HCT116 (cell line): ENCODE results near the gene THEMIS2. TPM values are rescaled to one million over a fixed set of nuclear protein-coding genes. Genes with fewer than 3 reads are reported as not detected.

Experiments
- ATAC-seq: fragments of 200-7000 bp; cut with Tn5 transposase; 2 replicates; pipeline ENCODE4 v1.9.1; 2020; ENCODE audit warnings: mild to moderate bottlenecking, moderate library complexity
- BruUV-seq: library from RNA; stranded (reverse); fragments of 400-500 nt; replicated peaks from 2 replicates; lab custom pipeline; 2021; lab: Mats Ljungman, UMichigan
- CTCF ChIA-PET: fragments of 300-600 bp; sonication (Branson Sonifier 250); formaldehyde crosslinking; loops from one replicate; lab custom pipeline; 2021; ENCODE audit warnings: antibody characterized with exemption; lab: Charles Lee
- POLR2A ChIA-PET: fragments of 300-600, 350-600 bp; sonication (Branson Sonifier 250); formaldehyde crosslinking; loops from one replicate; lab custom pipeline; 2021; ENCODE audit warnings: antibody characterized with exemption; lab: Charles Lee
- RAD21 ChIA-PET, 2 experiments: fragments of 300-600 bp; sonication (Branson Sonifier 250); formaldehyde crosslinking; loops; one replicate each; lab custom pipeline; 2023; ENCODE audit warnings: low total read pairs in 2 of 2; ENCODE audit not compliant: uncharacterized antibody in 2 of 2, unreplicated experiment in 2 of 2, low non-redundant PET in 1 of 2; lab: Charles Lee
- DNase-seq: peaks from one replicate; pipeline ENCODE4 v3.0.0-alpha.2; 2010; ENCODE audit warnings: low read depth, low spot score
- H2AFZ ChIP-seq: fragments of 200-600 bp; shearing (Covaris generic), sonication (generic); 2 replicates; pipeline ENCODE4 v1.6.1; 2017; ENCODE audit warnings: low read depth, mixed run types, mixed read lengths, antibody characterized with exemption, low read length; ENCODE audit not compliant: poor library complexity, severe bottlenecking
- H3K27ac ChIP-seq: 2 replicates; pipeline ENCODE4 v1.5.1; 2012; ENCODE audit warnings: low read depth, low read length
- H3K27me3 ChIP-seq: fragments of 200-600 bp; sonication (generic); 2 replicates; pipeline ENCODE4 v1.6.1; 2016; ENCODE audit warnings: mixed run types, low read length, mixed read lengths; ENCODE audit not compliant: insufficient read depth
- H3K36me3 ChIP-seq, 2 experiments: fragments of 200-500 bp in 1 of 2; fragments of 200-600 bp in 1 of 2; sonication (Bioruptor generic) in 1 of 2; sonication (generic) in 1 of 2; 2 replicates each; pipeline versions ENCODE4 v1.5.1 to v1.6.1; 2014 to 2016; ENCODE audit warnings: low read length in 2 of 2, inconsistent platforms in 1 of 2, mixed read lengths in 1 of 2, mixed run types in 1 of 2; ENCODE audit not compliant: insufficient read depth in 2 of 2, control insufficient read depth in 1 of 2
- H3K4me1 ChIP-seq, 2 experiments: fragments of 200-600 bp in 1 of 2; sonication (generic) in 1 of 2; 2 replicates each; pipeline versions ENCODE4 v1.5.1 to v1.6.1; 2012 to 2017; ENCODE audit warnings: low read length in 2 of 2, inconsistent platforms in 1 of 2, mild to moderate bottlenecking in 1 of 2, mixed read lengths in 1 of 2, mixed run types in 1 of 2, moderate library complexity in 1 of 2; ENCODE audit not compliant: insufficient read depth in 2 of 2, control insufficient read depth in 1 of 2
- H3K4me2 ChIP-seq: fragments of 200-600 bp; sonication (generic); 2 replicates; pipeline ENCODE4 v1.6.1; 2017; ENCODE audit warnings: mixed run types, low read length, mixed read lengths
- H3K4me3 ChIP-seq, 2 experiments: fragments of 200-600 bp in 1 of 2; sonication (generic) in 1 of 2; replicated peaks in 1 of 2; 2 replicates each; pipeline ENCODE4 v1.5.1; 2011 to 2016; ENCODE audit warnings: low read length in 2 of 2, control low read depth in 1 of 2, low read depth in 1 of 2, mild to moderate bottlenecking in 1 of 2, mixed read lengths in 1 of 2, mixed run types in 1 of 2
- H3K79me2 ChIP-seq: fragments of 200-600 bp; sonication (generic); 2 replicates; pipeline ENCODE4 v1.6.1; 2017; ENCODE audit warnings: mild to moderate bottlenecking, mixed run types, low read length, moderate library complexity, mixed read lengths; ENCODE audit not compliant: insufficient read depth
- H3K9ac ChIP-seq: fragments of 200-600 bp; sonication (generic); 2 replicates; pipeline ENCODE4 v1.6.1; 2016; ENCODE audit warnings: low read length, mixed read lengths
- H3K9me2 ChIP-seq: fragments of 200-600 bp; sonication (generic), shearing (Covaris generic); 2 replicates; pipeline ENCODE4 v1.6.1; 2017; ENCODE audit warnings: mixed run types, mild to moderate bottlenecking, moderate library complexity; ENCODE audit not compliant: insufficient read depth
- H3K9me3 ChIP-seq, 2 experiments: fragments of 200-500 bp in 1 of 2; fragments of 200-600 bp in 1 of 2; sonication (Bioruptor generic) in 1 of 2; sonication (generic) in 1 of 2; 2 replicates each; pipeline ENCODE4 v1.6.1; 2014 to 2017; ENCODE audit warnings: low read length in 2 of 2, mixed read lengths in 2 of 2, inconsistent platforms in 1 of 2, low read depth in 1 of 2, mild to moderate bottlenecking in 1 of 2, mixed run types in 1 of 2, moderate library complexity in 1 of 2; ENCODE audit not compliant: control insufficient read depth in 1 of 2, insufficient read depth in 1 of 2
- H4K20me1 ChIP-seq: fragments of 200-600 bp; sonication (generic), shearing (Covaris generic); 2 replicates; pipeline ENCODE4 v1.6.1; 2017; ENCODE audit warnings: mixed run types, mild to moderate bottlenecking, moderate library complexity; ENCODE audit not compliant: insufficient read depth
- CBX3 ChIP-seq: IDR thresholded peaks from 2 replicates; pipeline ENCODE4 v1.6.1; 2012; ENCODE audit warnings: low read depth
- EGR1 ChIP-seq: IDR thresholded peaks from 2 replicates; pipeline ENCODE4 v1.6.1; 2012; ENCODE audit warnings: low read depth
- ELF1 ChIP-seq: IDR thresholded peaks from 2 replicates; pipeline ENCODE4 v1.6.1; 2012; ENCODE audit warnings: low read depth, borderline replicate concordance
- EZH2phosphoT487 ChIP-seq: fragments of 200-600 bp; IDR thresholded peaks from 2 replicates; pipeline ENCODE4 v1.6.1; 2018; ENCODE audit warnings: antibody characterized with exemption, borderline replicate concordance
- JUND ChIP-seq: IDR thresholded peaks from 2 replicates; pipeline ENCODE4 v1.6.1; 2012
- POLR2A ChIP-seq: IDR thresholded peaks from 2 replicates; pipeline ENCODE4 v1.7.0; 2011; ENCODE audit warnings: borderline replicate concordance; ENCODE audit not compliant: insufficient read depth, insufficient read length; ENCODE audit errors: extremely low read depth
- POLR2AphosphoS5 ChIP-seq: IDR thresholded peaks from 2 replicates; pipeline ENCODE4 v1.6.1; 2011; ENCODE audit warnings: mild to moderate bottlenecking, low read depth, low read length, moderate library complexity
- SIN3A ChIP-seq: IDR thresholded peaks from 2 replicates; pipeline ENCODE4 v1.6.1; 2012; ENCODE audit warnings: low read depth
- SP1 ChIP-seq: IDR thresholded peaks from 2 replicates; pipeline ENCODE4 v1.6.1; 2012; ENCODE audit warnings: low read depth
- YY1 ChIP-seq: IDR thresholded peaks from 2 replicates; pipeline ENCODE4 v1.6.1; 2011; ENCODE audit warnings: low read length, low read depth, moderate library complexity, mild to moderate bottlenecking; ENCODE audit not compliant: insufficient replicate concordance; ENCODE audit errors: extremely low read depth
- ZNF274 ChIP-seq: fragments of 200-500 bp; sonication (Bioruptor generic); IDR thresholded peaks from 2 replicates; pipeline ENCODE4 v1.6.1; 2014; ENCODE audit warnings: mild to moderate bottlenecking, low read depth, low read length, inconsistent platforms
- intact Hi-C: fragments of 100-400 bp; cut with micrococcal nuclease; formaldehyde crosslinking; loops from 2 replicates; pipeline ENCODE4 v1.10.0; 2022
- total RNA-seq: library from RNA; stranded (reverse); gene quantifications from one replicate; pipeline ENCODE4 v1.2.1, GENCODE V29; 2021; ENCODE audit not compliant: unreplicated experiment
- TF ChIP-seq, protein P1 (sequence below): IDR thresholded peaks from 2 replicates; pipeline ENCODE4 v1.6.1; 2012
- TF ChIP-seq, protein P2 (sequence below), 3 experiments: fragments of 200-600 bp in 1 of 3; sonication (generic) in 1 of 3; IDR thresholded peaks in 2 of 3; conservative IDR thresholded peaks in 1 of 3; 2 replicates each; pipeline ENCODE4 v1.5.1; 2012 to 2017; ENCODE audit warnings: low read depth in 2 of 3, low read length in 2 of 3, antibody characterized with exemption in 1 of 3, borderline replicate concordance in 1 of 3, control low read depth in 1 of 3, mild to moderate bottlenecking in 1 of 3, mixed read lengths in 1 of 3, mixed run types in 1 of 3, moderate library complexity in 1 of 3; ENCODE audit not compliant: insufficient read depth in 1 of 3
- TF ChIP-seq, protein P3 (sequence below): IDR thresholded peaks from 2 replicates; pipeline ENCODE4 v1.6.1; 2012; ENCODE audit warnings: low read depth
- TF ChIP-seq, protein P4 (sequence below): IDR thresholded peaks from 2 replicates; pipeline ENCODE4 v1.6.1; 2012

The THEMIS2 gene
- total RNA-seq, 1 experiment from 2014 or later, result 8.0 TPM

DNA sequence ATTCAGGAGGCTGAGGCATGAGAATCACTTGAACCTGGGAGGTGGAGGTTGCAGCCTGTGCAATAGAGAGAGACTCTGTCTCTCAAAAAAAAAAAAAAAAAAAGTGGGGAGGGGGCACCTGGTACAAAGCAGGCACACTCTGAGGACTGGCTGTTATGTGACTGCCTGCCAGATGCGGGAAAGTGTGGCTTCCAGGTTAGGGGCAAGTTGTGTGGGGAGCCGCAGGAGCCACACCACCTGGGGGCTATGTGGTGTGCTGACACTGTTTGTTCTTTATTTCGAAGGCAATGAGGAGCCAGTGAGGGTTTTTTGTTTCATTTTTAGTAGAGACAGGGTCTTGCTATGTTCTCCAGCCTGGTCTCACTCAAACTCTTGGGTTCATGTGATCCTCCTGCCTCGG is 5.7 kb downstream of the THEMIS2 start:
- Histone ChIP-seq H3K27me3 (no peaks in the 10 kb centered on the region), H3K27ac (no peak overlapping the region), H3K4me1 (peaks cover 8 to 16% of the 10 kb centered on the region in 2 experiments; a peak in 3 of 4 replicates), H3K4me2 (no peak overlapping the region), H2AFZ (no peak overlapping the region), H3K36me3 (peaks cover 0 to 2% of the 10 kb centered on the region in 2 experiments; a peak in 1 of 4 replicates), H3K9ac (no peak overlapping the region), H3K9me2 (no peaks in the 10 kb centered on the region), H3K4me3 (no peak overlapping the region), H4K20me1 (no peaks in the 10 kb centered on the region), H3K79me2 (no peaks in the 10 kb centered on the region), H3K9me3 (no peaks in the 10 kb centered on the region)
- DNase-seq (no peak), ATAC-seq (no peak)
- ChIA-PET POLR2A (no interaction called here), RAD21 (no interaction called here), CTCF (no interaction called here)
- BruUV-seq, result no TSS peak
- intact Hi-C loops, result no loop called here
- TF ChIP-seq EZH2phosphoT487 (no peak), SIN3A (no peak), JUND (no peak)
- TF ChIP-seq, protein P1, sequence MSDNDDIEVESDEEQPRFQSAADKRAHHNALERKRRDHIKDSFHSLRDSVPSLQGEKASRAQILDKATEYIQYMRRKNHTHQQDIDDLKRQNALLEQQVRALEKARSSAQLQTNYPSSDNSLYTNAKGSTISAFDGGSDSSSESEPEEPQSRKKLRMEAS, result no peak

DNA sequence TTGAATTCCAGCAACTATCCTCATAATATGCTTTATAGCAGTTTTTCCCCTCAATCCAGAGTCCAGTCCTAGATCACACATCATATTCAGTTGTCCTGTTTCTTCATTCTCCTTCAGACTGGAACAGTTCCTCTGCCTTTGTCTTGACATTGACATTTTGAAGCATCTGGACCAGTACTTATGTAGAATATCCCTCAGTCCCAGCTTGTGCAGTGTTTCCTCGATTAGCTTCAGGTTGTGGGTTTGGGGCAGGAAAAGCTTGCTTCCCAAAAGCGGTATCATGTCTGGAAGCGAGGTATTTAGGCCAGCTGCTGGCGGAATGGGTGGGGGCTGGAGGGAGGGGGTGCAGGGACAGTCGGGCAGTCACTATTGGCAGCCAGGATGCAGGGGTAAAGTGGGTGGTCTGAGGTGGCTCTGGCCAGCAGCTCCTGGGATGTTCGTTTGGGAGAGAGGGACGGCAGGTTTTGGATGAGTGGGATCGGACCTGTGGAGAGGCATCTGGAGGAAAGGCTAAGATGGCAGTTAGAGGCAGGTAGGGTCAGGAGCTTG is 6.5 kb downstream of the THEMIS2 start:
- no TSS peak for BruUV-seq
- POLR2A ChIA-PET, result no interaction called here
- TF ChIP-seq POLR2A (no peak), ELF1 (no peak), YY1 (no peak), EGR1 (no peak), ZNF274 (no peak), EZH2phosphoT487 (no peak), CBX3 (no peak), SP1 (no peak), POLR2AphosphoS5 (no peak)
- TF ChIP-seq, protein P2, sequence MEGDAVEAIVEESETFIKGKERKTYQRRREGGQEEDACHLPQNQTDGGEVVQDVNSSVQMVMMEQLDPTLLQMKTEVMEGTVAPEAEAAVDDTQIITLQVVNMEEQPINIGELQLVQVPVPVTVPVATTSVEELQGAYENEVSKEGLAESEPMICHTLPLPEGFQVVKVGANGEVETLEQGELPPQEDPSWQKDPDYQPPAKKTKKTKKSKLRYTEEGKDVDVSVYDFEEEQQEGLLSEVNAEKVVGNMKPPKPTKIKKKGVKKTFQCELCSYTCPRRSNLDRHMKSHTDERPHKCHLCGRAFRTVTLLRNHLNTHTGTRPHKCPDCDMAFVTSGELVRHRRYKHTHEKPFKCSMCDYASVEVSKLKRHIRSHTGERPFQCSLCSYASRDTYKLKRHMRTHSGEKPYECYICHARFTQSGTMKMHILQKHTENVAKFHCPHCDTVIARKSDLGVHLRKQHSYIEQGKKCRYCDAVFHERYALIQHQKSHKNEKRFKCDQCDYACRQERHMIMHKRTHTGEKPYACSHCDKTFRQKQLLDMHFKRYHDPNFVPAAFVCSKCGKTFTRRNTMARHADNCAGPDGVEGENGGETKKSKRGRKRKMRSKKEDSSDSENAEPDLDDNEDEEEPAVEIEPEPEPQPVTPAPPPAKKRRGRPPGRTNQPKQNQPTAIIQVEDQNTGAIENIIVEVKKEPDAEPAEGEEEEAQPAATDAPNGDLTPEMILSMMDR (IDR thresholded peaks at IDR 0.05 in 2 of 3, conservative IDR thresholded peaks at IDR 0.05 in 1 of 3; ENCODE audit: borderline replicate concordance in 1 of 3, insufficient read depth in 1 of 3, low read depth in 2 of 3, low read length in 2 of 3), result no peak
- TF ChIP-seq, protein P3, sequence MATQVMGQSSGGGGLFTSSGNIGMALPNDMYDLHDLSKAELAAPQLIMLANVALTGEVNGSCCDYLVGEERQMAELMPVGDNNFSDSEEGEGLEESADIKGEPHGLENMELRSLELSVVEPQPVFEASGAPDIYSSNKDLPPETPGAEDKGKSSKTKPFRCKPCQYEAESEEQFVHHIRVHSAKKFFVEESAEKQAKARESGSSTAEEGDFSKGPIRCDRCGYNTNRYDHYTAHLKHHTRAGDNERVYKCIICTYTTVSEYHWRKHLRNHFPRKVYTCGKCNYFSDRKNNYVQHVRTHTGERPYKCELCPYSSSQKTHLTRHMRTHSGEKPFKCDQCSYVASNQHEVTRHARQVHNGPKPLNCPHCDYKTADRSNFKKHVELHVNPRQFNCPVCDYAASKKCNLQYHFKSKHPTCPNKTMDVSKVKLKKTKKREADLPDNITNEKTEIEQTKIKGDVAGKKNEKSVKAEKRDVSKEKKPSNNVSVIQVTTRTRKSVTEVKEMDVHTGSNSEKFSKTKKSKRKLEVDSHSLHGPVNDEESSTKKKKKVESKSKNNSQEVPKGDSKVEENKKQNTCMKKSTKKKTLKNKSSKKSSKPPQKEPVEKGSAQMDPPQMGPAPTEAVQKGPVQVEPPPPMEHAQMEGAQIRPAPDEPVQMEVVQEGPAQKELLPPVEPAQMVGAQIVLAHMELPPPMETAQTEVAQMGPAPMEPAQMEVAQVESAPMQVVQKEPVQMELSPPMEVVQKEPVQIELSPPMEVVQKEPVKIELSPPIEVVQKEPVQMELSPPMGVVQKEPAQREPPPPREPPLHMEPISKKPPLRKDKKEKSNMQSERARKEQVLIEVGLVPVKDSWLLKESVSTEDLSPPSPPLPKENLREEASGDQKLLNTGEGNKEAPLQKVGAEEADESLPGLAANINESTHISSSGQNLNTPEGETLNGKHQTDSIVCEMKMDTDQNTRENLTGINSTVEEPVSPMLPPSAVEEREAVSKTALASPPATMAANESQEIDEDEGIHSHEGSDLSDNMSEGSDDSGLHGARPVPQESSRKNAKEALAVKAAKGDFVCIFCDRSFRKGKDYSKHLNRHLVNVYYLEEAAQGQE, result no peak
- TF ChIP-seq, protein P4, sequence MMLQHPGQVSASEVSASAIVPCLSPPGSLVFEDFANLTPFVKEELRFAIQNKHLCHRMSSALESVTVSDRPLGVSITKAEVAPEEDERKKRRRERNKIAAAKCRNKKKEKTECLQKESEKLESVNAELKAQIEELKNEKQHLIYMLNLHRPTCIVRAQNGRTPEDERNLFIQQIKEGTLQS, result no peak

More for the DNA sequence above, 6.5 kb downstream of the THEMIS2 start:
- Histone ChIP-seq H3K4me3 (no peak overlapping the region), H3K9ac (no peak overlapping the region), H3K9me2 (no peaks in the 10 kb centered on the region), H3K27me3 (no peaks in the 10 kb centered on the region), H4K20me1 (no peaks in the 10 kb centered on the region), H3K79me2 (no peaks in the 10 kb centered on the region), H3K4me2 (no peak overlapping the region), H3K9me3 (no peaks in the 10 kb centered on the region), H3K27ac (no peak overlapping the region), H3K4me1 (peaks cover 3 to 9% of the 10 kb centered on the region in 2 experiments; a peak in 3 of 4 replicates), H2AFZ (no peak overlapping the region), H3K36me3 (peaks cover 0 to 5% of the 10 kb centered on the region in 2 experiments; a peak in 2 of 4 replicates)
- ChIA-PET RAD21 (no interaction called here), CTCF (interaction anchor here (0.7 kb wide), 1 partner anchor 102 kb away, joined by 4 read pairs; no protein-coding TSS in a partner anchor)
- DNase-seq (no peak), ATAC-seq (no peak)
- intact Hi-C loops, result no loop called here
